GM12875 (cell line): ENCODE data around the gene PRR5L.

ENCODE experiments used
- H3K4me3 ChIP-seq: one replicate; pipeline ENCODE4 v1.5.1; 2011; ENCODE audit warnings: low read depth, low read length, control low read depth
- TF ChIP-seq, protein P1 (sequence below): IDR thresholded peaks from 2 replicates; pipeline ENCODE4 v1.5.1; 2011; ENCODE audit warnings: low read depth, mild to moderate bottlenecking, control low read depth, inconsistent platforms, low read length, moderate library complexity, borderline replicate concordance; ENCODE audit not compliant: insufficient read depth

The PRR5L gene

GRCh38 chr11:36346562-36347383 is 50.7 kb downstream of the PRR5L start:
- H3K4me3 ChIP-seq, result no peak overlapping the region
- TF ChIP-seq, protein P1, sequence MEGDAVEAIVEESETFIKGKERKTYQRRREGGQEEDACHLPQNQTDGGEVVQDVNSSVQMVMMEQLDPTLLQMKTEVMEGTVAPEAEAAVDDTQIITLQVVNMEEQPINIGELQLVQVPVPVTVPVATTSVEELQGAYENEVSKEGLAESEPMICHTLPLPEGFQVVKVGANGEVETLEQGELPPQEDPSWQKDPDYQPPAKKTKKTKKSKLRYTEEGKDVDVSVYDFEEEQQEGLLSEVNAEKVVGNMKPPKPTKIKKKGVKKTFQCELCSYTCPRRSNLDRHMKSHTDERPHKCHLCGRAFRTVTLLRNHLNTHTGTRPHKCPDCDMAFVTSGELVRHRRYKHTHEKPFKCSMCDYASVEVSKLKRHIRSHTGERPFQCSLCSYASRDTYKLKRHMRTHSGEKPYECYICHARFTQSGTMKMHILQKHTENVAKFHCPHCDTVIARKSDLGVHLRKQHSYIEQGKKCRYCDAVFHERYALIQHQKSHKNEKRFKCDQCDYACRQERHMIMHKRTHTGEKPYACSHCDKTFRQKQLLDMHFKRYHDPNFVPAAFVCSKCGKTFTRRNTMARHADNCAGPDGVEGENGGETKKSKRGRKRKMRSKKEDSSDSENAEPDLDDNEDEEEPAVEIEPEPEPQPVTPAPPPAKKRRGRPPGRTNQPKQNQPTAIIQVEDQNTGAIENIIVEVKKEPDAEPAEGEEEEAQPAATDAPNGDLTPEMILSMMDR, result no peak

GRCh38 chr11:36347384-36347906 is 51.4 kb downstream of the PRR5L start:
- TF ChIP-seq, protein P1, result no peak
- no peak overlapping the region for H3K4me3 ChIP-seq

- no peak overlapping the region for H3K4me3 ChIP-seq
- TF ChIP-seq, protein P1, result no peak
These were observed 53.5 kb downstream of the PRR5L start for GRCh38 chr11:36349351-36350136.

DNA sequence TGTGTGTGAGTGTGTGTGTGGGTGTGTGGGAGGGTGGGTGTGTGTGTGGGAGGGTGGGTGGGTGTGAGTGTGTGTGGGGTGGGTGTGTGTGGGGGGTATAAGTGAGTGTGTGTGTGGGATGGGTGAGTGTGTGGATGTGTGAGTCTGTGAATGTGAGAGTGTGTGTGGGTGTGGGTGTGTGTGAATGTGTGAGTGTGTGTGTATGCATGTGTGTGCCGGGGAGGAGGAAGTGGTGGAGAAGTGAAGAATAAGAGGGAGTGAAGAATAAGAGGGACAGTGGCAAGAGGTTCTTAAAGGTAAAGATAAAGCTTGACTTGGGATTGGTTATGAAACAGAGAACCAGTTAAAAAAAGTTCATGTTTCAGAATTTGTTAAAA is 54.0 kb downstream of the PRR5L start:
- H3K4me3 ChIP-seq, result no peak overlapping the region
- TF ChIP-seq, protein P1, result no peak

DNA sequence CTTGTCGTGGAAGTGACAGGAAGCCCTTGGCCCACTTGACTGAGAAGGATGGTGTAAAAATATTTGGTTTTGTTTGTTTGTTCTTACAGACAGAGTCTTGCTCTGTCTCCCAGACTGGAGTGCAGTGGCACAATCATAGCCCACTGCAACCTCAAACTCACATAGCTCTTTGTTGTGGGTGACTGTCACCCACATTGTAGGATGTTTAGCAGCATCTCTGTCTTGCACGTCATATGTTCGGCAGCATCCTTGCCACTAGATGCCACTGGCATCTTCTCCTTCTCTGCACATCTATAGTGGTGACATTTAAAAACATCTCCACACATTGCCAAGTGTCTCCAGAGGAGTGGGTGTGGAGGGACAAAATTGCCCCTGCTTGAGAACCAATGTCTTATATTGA is 56.8 kb downstream of the PRR5L start:
- H3K4me3 ChIP-seq, result no peak overlapping the region
- TF ChIP-seq, protein P1, result no peak

- peak overlapping the region; percentile 11 for H3K4me3 ChIP-seq
- TF ChIP-seq, protein P1, result no peak
These were observed 58.3 kb downstream of the PRR5L start for GRCh38 chr11:36354221-36355003.
